Omental fat pad (tissue), 4 donors: Measurements from ENCODE around the gene TRMT6. TPM values are rescaled to one million over a fixed set of nuclear protein-coding genes. Genes with fewer than 3 reads are reported as not detected.

Experiments
- ATAC-seq: fragments of 150-250 bp; one replicate; pipeline ENCODE4 v1.9.1; 2016; ENCODE audit warnings: mild to moderate bottlenecking, moderate library complexity; ENCODE audit not compliant: low FRiP score
- DNase-seq: peaks from one replicate; pipeline ENCODE4 v3.0.0-alpha.2; 2019; ENCODE audit warnings: low spot score
- CTCF ChIP-seq, 3 donors: fragments of 450-650 bp; IDR thresholded peaks; one replicate each; pipeline ENCODE4 v1.5.1; 2016 to 2017; ENCODE audit warnings: antibody characterized with exemption in 3 of 3, mild to moderate bottlenecking in 3 of 3, moderate library complexity in 2 of 3
- total RNA-seq, 4 donors: library from RNA; depleted of rRNA; stranded (reverse); fragments of >200 nt; gene quantifications; one replicate each; pipeline ENCODE4 v1.1.0, GENCODE V29; 2016

TRMT6 gene
- total RNA-seq, 4 donors from 2014 or later, result 7.9 to 28.1 (median 9.7) TPM

- TF ChIP-seq CTCF (IDR thresholded peaks at IDR 0.05), result no peak
- DNase-seq (no peak), ATAC-seq (no peak)
These were observed 17.1 kb upstream of the TRMT6 start for GRCh38 chr20:5967469-5967868.

- DNase-seq, result no peak
- TF ChIP-seq CTCF (IDR thresholded peaks at IDR 0.05), result no peak
- ATAC-seq, result no peak
These were observed 426 bp downstream of the TRMT6 start for GRCh38 chr20:5949943-5950270.

- no peak for TF ChIP-seq CTCF (IDR thresholded peaks at IDR 0.05)
- no peak for ATAC-seq
These were observed 3.1 kb downstream of the TRMT6 start for GRCh38 chr20:5947276-5947675.

DNA sequence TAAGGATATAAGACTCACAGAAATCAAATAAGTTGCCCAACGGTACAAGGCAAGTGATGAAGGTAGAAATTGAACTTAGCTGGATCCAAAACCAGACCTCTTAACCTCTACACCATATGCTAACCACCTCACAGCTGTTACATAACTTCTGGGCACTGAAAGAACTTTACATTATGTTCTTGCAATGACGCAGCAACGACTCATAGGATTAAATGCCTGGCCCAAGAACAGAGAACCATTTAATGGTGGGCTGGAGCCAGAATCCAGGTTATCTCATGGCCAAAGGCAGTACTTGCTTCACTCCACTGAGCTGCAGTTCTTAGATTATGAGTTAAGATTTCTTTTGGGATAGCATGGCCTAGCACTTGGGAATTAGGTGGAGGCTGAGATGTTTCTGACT is 4.4 kb downstream of the TRMT6 start:
- ATAC-seq (no peak), DNase-seq (no peak)
- TF ChIP-seq CTCF (IDR thresholded peaks at IDR 0.05), result no peak

More at GRCh38 chr20:5947276-5947675, 3.1 kb downstream of the TRMT6 start:
- no peak for DNase-seq

- ATAC-seq (no peak), DNase-seq (no peak)
- TF ChIP-seq CTCF (IDR thresholded peaks at IDR 0.05), result no peak
These were observed 11.8 kb downstream of the TRMT6 start for GRCh38 chr20:5938456-5939029.

DNA sequence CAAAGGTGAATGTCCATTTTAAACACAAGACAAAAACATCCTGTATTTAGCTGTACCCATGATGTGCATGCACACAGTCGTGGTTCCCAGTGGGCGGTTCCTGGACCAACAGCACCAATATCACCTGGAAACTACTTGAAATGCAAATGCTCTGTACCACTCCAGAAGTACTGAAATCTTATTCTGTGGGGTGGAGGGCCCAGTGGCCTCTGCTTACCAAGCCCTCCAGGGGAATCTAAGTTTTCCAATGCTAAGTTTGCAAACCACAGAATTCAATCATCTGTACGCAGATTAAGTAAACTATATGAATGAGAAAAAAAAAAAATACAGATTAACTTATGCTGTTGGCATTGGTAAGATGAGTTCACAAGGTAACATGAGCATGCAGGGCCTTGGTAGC is 14.1 kb downstream of the TRMT6 start:
- DNase-seq (no peak), ATAC-seq (no peak)
- no peak for TF ChIP-seq CTCF (IDR thresholded peaks at IDR 0.05)

DNA sequence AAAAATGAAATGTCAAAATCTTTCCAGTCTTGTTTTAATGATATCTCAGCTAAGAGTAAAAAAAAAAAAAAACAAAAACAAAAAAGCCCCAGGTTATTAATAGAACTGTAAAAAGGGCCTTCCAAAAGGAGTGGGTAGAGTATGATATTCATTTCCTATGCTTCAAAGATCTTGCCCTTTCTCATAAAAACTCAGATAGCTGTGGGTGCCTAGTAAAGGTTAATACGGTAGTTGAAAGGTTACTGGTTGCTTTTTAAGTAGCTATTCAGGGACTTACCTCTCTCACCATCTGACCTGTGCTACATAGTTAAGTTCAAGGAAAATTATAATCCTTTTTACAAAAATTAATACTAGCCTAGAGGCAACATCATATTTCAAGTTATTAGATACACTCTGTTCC is 14.9 kb downstream of the TRMT6 start:
- no peak for ATAC-seq
- TF ChIP-seq CTCF (IDR thresholded peaks at IDR 0.05), result no peak
- DNase-seq, result no peak
